Cerebellar cortex (tissue), 1 donor: Measurements from ENCODE around the gene MYEOV.

Experiments used
- DNase-seq: peaks from one replicate; pipeline ENCODE4 v3.0.0-alpha.2; 2015; ENCODE audit warnings: low spot score

MYEOV gene

DNA sequence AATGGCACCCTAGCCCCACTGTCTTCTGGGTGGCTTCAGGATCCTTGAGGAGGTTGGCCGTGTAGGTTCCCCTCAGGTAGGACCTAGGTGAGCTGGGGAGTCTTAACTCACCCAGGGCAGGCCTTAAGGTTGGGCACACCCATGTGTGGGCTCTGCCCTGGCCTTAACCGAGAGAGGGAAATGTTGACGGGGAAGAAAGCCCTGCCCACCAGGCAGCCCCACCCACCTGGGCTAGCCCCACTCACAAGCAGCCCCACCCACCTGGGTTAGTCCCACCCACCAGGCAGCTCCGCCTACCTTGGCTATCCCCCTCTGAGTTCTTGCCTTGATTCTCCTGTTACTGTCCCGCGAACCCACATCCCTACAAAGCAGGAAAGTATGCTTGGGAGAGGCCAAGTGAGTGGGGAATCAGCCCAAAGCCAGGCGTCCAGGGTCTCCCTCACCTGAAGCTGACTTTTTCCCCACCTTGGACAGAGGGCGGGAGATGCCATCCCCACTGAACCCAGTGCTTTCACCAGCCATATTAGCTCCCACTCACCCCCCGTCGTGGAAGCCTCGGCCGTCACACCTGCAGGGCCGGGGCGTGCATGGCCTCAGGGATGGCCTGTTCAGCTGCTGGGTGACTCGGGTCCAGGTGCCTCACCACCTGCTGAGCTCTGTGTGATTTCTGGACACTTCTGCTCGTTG is at the start of gene MYEOV:
Gene MYEOV, plus strand, starts transcription at position 337 of the 687 bp plus-strand sequence. CDS start 1,200 bp downstream, outside the sequence.
- peak; percentile 51 for DNase-seq

DNA sequence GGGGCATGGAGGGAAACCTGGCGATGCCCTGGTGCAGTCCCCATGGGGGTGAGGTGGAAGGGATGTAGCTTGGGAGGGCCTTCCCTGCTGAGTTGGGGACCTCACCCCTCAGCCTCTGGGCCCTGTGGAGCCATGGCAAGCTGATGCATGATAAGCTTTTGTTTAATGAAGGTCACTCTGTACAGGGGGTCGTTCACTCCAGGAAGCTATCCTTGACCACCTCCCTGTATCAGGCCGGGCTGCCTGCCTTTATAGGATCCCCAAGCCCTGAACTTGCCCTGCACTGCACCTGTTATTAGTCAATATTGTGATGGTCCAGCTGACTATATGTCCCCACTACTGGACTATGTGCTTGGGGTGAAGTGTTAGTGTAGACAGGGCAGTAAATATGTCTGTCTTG is 49.7 kb upstream of the MYEOV start:
- DNase-seq, result no peak

DNA sequence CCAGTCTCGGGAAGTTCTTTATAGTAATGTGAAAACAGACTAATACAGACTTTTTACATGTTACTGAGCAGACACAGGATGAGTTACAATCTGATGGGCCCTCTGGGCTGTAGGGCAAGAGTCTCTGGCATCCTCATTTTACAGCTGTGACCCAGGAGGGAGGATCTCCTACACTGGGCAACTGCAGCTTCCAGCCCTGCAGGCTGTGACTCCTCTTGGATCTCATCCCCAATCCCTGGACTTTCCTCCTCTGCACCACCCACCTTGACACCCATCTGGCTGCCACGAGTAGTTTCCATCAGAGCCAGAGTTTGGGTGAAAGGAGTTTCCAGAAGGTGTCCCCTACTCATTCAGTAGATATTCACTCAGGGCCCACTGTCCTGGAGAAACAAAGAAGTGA is 48.9 kb upstream of the MYEOV start:
- no peak for DNase-seq

DNA sequence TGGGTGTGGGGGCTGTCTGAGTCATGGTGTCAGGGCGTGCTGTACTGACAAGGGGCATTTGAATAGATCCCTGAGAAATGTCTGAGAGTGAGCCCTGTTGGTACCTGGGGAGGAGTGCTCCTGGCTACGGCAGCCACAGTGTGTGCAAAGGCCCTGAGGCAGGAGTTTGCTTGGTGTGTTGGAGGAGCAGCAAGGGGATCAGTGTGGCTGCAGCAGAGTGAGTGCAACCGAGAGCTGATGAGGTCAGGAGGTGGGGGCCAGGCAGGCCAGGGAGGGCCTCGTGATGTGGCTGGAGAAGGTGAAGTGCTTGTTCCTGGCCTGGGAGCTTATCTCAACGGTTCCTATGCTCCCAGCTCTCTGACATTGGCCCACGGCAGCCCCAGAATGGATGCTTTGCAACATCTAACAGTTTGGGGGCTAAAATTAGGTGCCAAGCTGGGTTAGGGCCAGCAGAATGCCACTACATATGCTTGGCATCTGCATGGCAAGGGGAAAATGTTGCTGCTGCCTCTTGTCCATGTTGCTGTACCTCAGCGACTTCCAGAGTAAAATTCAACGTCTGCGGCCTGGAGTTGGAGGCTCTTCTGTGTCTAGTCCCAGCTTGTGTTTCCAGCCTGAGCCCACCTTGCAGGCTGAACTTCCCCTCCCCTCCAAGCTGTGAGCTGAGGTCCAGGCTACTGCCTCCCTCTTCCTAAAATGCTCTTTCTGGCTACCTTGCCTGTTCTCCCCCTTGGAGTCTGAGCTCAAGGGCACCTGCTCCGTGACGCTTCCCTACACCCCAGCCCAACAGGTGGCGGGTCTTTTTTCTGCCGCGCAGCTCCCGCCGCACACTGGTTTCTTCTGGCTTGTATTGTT is 48.2 kb upstream of the MYEOV start:
- no peak for DNase-seq

DNA sequence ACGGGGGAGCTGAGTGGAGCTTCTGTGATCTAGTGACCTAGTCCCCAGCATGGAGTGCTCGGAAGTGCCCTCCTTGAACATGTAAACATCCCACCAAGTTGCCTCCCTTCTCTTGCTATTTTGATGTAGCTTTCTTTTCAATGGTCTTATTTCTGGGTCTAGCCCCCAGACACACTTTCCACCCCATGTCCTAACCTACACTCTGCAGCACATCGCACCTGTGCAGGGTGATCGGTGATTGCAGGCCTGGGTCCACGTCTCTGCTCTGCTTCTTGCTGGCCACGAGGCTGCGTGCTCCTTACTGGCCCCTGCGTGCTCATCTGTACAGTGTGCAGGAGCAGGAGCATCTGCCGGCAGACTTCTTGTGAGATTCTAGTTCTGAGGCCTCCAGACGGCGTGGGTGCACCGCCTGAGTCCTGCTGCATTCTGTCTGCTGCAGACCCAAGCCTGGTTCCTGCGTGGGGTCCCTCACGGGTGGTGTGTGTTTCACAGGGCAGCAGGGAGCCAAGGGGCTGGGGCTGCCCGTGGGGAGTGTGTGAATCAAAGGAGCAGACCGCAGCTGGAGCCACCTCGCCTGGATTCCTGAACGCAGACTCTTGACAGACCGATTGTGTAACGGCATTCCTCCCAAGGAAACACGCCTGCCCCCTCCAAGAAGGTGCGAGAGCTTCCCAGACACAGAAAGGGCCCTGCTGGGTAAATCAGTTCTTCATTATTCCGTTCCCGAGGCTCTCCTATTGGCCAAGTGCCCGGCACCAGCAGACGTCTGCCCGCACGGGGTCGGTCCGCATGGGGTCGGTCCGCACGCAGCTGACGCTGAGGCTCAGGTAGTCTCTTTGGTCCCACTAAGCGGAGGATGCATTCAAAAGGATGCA is 44.4 kb upstream of the MYEOV start:
- DNase-seq, result no peak

DNA sequence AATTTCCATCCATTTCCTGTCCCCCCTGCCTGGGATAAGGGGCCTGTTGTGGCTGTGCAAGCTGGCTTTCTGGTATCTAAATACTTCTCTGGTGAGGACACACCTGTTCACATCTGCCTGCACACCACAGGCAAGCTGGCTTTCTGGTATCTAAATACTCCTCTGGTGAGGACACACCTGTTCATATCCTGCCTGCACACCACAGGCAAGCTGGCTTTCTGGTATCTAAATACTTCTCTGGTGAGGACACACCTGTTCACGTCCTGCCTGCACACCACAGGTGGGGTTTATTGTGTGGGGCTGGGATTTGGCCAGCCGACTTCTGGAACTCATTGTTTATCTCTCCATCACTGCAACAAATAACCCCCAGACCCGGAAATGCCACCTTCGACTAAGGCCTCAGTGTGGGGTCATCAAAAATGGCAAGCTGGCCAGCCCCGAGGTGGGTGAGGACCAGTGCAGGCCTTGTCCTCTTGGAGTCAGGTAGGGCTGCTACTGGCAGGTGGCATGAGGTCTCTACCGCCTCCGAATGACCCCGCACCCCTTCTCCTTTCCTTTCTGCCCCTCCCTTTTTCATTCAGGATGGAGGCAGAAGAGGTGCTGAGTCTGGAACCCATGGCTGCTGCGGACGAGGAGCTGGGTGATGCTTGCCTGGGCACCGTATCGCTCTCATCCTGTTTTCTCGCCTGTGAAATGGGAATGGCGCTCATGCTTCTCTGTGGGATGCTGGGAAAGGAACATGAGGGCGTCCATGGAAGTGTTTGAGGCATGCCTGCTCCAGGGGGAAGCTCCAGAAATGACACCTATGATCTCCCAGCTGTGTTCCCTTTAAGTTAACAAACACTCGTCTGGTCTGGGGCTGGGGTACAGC is 43.5 kb upstream of the MYEOV start:
- DNase-seq, result no peak

DNA sequence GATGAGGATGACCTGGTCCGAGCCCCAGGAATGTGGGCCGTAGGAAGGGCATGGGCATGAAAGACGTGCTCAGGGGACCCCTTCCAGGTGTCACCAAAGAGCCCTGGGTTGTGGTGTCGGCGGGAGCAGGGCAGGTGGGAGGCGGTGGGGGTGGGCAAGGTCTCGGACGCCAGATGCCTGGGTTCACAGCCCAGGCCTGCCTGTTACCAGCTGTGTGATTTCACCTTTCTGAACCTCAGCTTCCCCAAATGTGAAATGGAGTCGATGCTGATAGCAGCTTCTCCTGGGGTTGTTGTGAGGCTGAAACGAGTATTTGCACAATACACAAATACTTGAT is 42.9 kb upstream of the MYEOV start:
- DNase-seq, result no peak

DNA sequence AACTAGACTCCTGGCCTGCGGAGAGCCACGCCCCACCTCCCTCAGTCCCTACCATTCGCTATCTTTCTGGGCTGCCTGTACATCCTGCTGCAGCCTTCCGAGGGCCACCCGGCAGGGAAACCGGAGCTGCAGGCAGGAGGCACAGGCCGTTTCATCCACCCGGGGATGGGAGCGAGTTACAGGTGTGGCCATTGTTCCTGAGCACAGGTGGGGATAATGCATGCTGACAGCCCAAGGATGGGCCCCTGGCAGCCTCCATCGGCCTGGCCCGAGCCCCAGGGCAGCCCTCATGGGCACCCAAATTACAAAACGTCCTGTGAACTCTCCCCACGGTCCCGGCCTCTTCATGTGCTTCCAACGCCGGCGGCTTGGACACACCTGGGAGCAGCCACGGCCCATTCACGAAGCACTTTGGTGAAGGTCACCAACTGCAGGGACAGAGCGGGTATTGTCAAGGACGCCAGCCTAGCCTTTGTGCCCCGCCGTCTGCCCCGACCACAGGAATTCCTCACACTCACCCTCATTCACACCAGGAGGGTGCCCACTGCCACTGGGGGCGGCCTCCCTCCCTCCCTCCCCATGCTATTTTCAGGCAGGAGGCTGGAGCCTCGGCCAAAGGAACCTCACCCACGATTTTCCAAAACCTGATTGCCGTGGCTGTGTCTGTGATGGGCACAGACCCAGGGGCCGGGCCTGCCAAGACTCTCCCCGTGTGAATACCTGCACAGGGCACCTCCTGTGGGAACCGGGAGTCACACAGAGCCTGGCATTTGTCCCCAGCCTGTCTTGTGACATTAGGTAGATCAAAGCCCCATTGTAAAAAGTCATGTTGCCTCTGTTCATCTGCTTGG is 42.1 kb upstream of the MYEOV start:
- DNase-seq, result no peak

DNA sequence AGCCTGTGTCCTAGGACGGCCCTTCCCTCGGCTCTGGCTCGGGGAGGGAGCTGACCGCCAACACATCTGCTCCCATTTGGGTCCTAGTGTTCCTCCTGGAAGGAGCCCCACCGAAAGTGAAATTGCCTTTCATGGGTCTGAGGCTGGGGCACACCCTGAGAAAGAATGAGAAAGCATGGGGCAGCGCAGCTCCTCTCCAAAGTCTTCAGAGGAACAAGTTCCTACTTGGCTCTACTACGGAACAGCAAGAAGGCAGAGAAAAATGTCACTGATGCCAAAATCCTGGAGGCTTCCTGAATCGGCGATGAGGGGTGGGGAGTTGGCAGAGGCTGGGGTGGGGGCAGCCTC is 41.5 kb upstream of the MYEOV start:
- DNase-seq, result no peak

DNA sequence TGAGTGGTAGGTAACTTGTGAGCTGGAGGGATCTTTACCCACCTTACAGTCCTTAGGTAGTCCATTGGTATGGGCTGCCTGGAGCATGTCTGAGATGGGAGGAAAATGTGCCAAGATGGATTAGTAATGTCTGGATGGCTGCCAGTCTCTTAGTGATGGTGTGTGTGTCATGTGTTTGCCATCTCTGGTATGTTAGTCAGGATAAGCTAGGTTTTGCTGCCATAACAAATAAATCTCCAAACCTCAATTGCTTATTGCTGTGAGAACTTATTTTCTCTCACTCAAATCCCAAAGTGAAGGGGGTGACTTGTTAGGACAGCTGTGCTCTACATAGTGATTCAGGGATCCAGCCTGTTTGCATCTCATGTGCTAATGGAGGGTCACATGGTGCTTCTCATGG is 40.9 kb upstream of the MYEOV start:
- no peak for DNase-seq

DNA sequence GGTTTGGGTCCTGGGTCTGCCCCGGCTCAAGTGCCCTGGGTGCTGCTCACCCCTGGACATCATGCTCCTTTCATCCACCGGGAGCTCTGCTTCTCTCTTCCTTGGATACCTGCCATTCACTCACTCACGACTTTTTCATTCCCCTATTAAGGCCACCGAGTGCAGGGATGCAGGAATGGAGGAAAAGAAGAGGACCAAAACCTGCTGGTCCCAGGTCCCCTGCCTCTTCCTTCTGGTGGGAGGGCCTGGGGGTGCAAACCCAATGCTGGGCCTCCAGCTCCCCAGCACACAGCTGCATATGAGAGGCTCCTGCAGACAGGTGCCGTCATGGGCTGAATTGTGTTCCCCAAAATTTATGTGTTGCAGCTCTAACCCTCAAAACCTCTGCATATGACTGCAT is 36.8 kb upstream of the MYEOV start:
- no peak for DNase-seq

DNA sequence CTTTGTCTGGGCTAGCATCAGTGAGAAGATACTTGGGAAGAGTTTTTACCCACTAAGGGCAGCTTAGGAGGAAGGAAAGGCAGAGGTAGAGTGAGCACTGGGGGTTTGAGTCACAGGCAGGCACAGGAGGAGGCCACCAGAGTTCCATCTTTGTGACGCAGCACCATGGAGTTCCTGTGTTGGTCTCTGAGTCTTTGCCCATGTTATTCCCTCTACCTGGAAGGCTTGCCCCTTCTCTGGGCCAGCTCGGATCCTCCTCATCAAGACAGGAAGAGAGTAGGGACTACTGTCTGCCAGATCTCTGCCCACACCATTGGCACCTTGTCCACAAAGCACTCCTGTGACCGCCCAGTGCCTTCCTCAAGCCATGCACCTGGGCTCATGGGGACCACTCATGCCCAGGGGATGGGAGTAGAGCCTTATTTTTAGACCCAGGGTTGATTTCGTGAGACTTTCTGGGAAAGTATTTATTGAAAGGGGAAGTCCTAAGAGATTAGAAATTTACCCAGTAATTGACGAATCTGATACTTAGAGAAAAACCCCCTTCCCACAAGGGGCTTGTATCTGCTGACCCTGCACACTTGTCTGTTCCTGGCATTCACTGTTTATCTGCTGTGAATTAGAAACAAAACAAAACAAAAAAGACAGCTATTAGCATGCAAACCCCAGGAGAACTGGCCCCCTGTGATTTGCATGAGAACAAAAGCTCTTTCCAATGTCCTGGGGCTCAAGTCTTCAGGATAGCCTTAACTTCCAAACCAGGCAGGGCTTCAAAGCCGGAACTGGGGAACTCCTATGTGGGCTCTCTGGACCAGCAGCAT is 35.9 kb upstream of the MYEOV start:
- no peak for DNase-seq

DNA sequence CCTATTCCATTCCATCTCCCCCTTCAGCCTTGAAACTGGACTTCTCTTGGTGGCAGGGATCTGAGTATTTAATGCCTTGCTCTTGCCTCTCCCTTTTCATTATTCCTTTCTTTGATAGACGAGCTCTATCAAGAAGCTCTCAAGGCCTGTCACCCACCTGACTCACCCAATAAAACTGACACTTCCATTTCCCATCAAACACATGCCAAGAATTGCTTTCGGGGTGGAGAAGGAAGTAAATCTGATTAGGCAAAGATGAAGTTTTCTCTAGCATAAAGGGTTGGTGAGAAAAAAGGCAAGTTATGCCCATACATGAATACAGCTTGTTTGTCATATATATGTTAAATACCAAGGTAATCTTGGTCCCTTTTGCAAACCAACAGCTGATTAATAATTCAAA is 34.9 kb upstream of the MYEOV start:
- no peak for DNase-seq

DNA sequence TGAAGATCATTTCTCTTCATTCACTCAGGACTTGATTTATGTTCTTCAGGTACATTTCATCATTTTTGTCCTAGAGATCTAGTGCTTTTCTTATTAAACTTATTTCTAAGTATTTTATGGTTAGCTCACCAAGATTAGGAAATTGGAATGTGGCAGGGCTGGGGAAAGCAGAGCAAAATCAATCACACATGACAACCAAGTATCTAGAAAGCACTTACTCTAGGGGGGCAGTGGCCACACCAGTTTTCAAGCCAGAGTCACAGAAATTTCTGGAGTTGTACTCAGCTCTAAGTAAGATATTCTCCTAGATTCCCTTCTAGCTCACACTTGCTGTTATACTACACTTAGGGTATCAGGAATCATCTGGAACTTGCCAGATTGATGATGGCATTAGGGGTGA is 33.3 kb upstream of the MYEOV start:
- no peak for DNase-seq

DNA sequence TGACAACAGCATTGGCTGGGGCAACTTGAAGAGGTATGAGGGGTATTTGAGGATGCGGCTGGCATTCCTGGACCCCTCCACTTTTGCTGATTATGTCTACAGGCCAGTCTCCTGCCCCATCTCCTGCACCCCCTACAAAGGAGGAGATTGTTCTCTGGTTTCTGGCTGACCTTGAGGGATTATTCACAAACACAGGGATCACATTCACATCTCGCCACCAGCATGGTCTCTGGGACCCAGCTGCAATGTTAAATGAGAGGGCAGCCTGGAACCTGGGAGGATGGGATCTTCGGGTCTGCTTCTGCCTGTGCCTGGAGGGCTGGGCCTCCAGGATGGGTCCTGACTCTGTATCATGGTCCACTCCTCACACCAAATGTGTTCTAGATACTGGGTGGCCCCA is 32.8 kb upstream of the MYEOV start:
- DNase-seq, result no peak

DNA sequence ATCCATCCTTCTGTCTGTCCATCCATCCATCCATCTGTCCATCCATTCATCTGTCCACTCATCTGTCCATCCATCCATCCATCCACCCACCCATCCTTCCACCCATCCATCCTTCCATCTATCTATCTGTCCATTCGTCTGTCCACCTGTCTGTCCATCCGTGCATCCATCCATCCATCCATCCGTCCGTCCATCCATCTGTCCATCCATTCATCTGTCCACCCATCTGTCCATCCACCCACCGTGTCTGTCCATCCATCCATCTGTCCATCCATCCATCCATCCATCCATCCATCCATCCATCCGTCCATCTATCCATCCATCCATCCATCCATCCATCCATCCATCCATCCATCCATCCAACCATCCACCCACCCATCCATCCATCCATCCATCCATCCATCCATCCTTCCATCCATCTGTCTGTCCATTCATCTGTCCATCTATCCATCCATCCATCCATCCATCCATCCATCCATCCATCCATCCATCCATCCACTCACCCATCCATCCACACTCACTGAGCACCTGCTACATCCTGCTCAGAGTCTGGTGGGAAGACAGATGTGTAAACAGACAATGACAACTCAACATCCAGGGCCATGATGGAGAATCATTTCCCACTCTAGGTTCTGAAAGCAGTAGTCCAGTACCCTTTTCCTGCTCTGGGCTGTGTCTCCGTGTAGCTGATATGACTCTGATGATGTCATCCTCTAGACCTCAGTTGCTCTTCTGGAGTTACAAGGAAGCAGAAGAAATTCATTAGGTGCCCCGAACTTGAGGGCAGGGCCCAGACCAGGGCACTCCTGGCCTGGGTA is 30.8 kb upstream of the MYEOV start:
- DNase-seq, result no peak

DNA sequence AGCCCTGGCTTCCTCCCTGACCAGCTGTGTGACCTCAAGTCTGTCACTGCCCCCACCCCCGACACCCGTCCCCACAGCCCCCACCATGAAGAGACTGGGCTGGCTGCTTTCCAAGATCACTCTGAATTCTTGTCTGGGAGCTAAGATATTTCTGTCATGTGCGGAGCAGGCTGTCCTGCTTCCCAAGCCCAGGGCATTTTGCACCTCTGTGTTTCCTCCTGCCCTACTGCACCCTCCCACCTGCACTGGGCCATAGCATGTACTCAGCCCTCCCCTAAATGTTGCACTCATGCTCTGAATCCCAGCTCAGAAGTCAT is 30.3 kb upstream of the MYEOV start:
- DNase-seq, result no peak

DNA sequence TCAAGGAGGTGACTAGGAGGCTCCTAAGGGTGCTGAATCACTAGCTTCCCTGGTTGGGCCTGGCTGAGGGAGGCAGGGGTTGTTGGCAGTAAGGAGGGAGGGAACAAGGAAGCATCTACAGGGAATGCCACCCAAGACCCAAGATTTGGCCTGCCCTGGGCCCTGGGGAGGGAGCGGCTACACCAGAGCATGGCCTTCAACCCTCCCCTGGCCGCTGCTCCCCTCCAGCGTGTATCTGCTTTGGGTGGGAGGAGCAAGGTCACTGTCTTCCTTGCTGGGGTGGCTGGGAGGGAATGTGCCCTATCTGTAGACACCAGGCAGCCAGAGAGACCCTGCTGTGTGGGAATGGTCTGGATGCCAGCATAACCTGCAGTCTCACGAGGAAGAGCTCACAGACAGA is 29.5 kb upstream of the MYEOV start:
- DNase-seq, result no peak

DNA sequence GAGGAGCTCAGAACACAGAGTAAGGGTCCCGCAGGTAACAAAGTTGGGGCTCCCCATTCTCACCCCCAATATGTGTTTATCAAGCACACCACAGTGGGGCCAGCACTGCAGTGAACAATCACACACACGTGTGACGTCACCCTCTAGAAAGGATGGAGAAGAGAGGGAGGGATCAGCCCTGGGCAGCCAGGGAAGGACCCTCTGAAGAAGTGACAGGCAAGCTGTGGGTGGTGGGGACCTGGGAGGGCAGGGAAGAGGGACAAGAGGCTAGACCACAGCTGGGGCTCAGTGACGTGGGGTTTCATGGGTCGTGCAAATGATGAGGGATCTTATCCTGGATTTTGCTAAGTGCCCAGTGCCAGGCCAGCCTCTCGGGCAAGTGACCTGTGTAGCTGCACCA is 28.7 kb upstream of the MYEOV start:
- no peak for DNase-seq
